ENCODE data around the gene KAT2A.

Gene KAT2A

GRCh38 chr17:42126836-42127235 is 5.7 kb upstream of the KAT2A start:
- TF ChIP-seq, protein P1, sequence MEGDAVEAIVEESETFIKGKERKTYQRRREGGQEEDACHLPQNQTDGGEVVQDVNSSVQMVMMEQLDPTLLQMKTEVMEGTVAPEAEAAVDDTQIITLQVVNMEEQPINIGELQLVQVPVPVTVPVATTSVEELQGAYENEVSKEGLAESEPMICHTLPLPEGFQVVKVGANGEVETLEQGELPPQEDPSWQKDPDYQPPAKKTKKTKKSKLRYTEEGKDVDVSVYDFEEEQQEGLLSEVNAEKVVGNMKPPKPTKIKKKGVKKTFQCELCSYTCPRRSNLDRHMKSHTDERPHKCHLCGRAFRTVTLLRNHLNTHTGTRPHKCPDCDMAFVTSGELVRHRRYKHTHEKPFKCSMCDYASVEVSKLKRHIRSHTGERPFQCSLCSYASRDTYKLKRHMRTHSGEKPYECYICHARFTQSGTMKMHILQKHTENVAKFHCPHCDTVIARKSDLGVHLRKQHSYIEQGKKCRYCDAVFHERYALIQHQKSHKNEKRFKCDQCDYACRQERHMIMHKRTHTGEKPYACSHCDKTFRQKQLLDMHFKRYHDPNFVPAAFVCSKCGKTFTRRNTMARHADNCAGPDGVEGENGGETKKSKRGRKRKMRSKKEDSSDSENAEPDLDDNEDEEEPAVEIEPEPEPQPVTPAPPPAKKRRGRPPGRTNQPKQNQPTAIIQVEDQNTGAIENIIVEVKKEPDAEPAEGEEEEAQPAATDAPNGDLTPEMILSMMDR (IDR thresholded peaks at IDR 0.05; ENCODE audit: insufficient read depth, missing control alignments), result no peak
- DNase-seq (ENCODE audit: insufficient read length, low spot score), result no peak
- no peak for FAIRE-seq

DNA sequence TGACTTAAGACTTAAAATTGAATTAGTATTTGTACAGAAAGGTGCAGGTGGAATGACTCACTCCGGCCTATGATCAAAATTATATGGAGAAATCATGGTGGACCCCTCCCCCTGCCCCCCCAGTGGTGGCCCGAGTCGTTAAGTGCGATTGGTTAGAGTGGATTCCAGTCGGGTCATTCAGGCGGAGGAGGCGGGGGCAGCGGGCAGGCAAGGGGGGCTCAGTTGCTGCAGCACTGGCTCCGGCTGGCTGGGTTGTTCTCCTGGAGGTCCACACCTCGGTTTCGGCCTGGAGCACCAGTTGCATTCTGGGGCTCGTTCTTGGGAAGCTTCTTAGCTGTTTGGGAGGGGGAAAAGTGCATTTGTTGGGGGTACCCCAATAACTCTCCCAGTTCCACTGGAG is 4.4 kb upstream of the KAT2A start:
- DNase-seq (ENCODE audit: insufficient read length, low spot score) (no peak), FAIRE-seq (no peak)
- TF ChIP-seq, protein P1 (IDR thresholded peaks at IDR 0.05; ENCODE audit: insufficient read depth, missing control alignments), result no peak

DNA sequence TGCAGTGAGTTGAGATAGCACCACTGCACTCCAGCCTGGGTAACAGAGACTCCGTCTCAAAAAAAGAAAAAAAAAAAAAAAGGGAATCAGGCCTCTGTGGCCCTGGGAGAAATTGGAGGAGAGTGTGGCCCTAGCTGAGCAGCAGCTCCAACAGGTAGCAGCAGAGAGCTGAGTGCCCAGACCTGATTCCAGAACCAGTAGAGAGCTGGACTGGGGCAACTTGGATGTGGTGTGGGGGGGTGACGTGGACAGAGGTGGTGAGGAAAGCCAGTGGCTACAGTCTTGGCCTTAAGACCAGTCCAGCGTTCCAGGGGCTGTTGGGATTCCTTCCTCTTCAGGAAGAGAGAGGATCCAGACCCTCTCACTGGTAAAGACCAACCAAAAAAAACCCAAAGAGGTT is 3.1 kb upstream of the KAT2A start:
- TF ChIP-seq, protein P1 (IDR thresholded peaks at IDR 0.05; ENCODE audit: insufficient read depth, missing control alignments), result no peak
- DNase-seq (ENCODE audit: insufficient read length, low spot score) (no peak), FAIRE-seq (no peak)

- FAIRE-seq, result no peak
- no peak for DNase-seq (ENCODE audit: insufficient read length, low spot score)
- TF ChIP-seq, protein P1 (IDR thresholded peaks at IDR 0.05; ENCODE audit: insufficient read depth, missing control alignments), result no peak
Observed at GRCh38 chr17:42122371-42123303, 1.5 kb upstream of the KAT2A start, which contains the start of gene HSPB9. Gene HSPB9, plus strand, starts transcription at chr17:42122804. Its CDS starts 47 bp downstream, at chr17:42122851.

GRCh38 chr17:42120161-42120769 is 902 bp downstream of the KAT2A start:
- DNase-seq (ENCODE audit: insufficient read length, low spot score) (no peak), FAIRE-seq (no peak)

DNA sequence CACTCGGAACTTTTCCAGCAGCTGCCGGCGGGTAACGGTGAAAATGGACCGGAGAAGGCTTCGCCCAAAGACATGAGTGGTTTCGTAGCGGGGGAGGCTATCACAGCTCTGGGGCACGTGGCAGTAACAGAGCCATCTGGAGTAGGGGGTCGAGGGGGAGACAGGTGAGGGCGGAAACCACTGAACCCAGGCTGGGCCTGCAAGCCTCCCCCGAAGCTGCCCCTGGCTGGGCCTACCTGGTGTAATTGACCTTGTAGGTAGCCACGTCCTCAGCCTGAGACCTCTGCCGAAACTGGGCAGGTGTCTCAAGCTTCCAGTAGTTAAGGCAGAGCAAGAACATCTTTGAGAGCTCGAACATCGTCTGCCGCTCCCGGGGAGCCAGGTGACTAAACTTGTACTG is 1.9 kb downstream of the KAT2A start:
- FAIRE-seq, result no peak

More at GRCh38 chr17:42120161-42120769, 902 bp downstream of the KAT2A start:
- TF ChIP-seq, protein P1 (IDR thresholded peaks at IDR 0.05; ENCODE audit: insufficient read depth, missing control alignments), result no peak

More for the DNA sequence above, 1.9 kb downstream of the KAT2A start:
- TF ChIP-seq, protein P1 (IDR thresholded peaks at IDR 0.05; ENCODE audit: insufficient read depth, missing control alignments), result no peak
- no peak for DNase-seq (ENCODE audit: insufficient read length, low spot score)
